ENCODE measurements around the gene SS18. TPM values are rescaled to one million over a fixed set of nuclear protein-coding genes. Genes with fewer than 3 reads are reported as not detected.
"Not testable (repeated sequence)": the region's sequence is repeated elsewhere in the genome, so short reads cannot be mapped to it uniquely, and the experiment has no call there.

SS18 gene
- total RNA-seq, 1 experiment from 2014 or later, result 99.1 TPM

GRCh38 chr18:26127786-26128185 is 37.4 kb upstream of the SS18 start:
- no peak overlapping the region for H3K27ac ChIP-seq (ENCODE audit: low read length)
- CTCF ChIA-PET, result no interaction called here
- intact Hi-C loops (cut with micrococcal nuclease; ENCODE audit: unreplicated experiment), result loop anchor here (1.0 kb wide), 1 partner anchor 33 kb away; no protein-coding TSS in a partner anchor

GRCh38 chr18:26121994-26122393 is 31.6 kb upstream of the SS18 start:
- CTCF ChIA-PET; H3K36me3 ChIP-seq (ENCODE audit: control insufficient read depth, insufficient read depth, low read length); H3K27ac ChIP-seq (ENCODE audit: low read length); H3K27me3 ChIP-seq (ENCODE audit: control insufficient read depth, insufficient read depth, low read length); H3K9me3 ChIP-seq (ENCODE audit: control insufficient read depth, insufficient read depth, low read depth, low read length); BruUV-seq (replicated peaks); POLR2A ChIA-PET; intact Hi-C loops (cut with micrococcal nuclease; ENCODE audit: unreplicated experiment); H3K4me3 ChIP-seq (ENCODE audit: low read depth in 2 of 2, low read length in 2 of 2); H3K4me1 ChIP-seq (ENCODE audit: control insufficient read depth, insufficient read depth, low read length); DNase-seq (ENCODE audit: low read depth, low spot score); in situ Hi-C loops (cut with HindIII; ENCODE audit: low pct_unique_long_range_greater_than_20kb, low sequenced_read_pairs); ATAC-seq: not testable (repeated sequence)

More at GRCh38 chr18:26127786-26128185, 37.4 kb upstream of the SS18 start:
- no peak for DNase-seq (ENCODE audit: low read depth, low spot score)
- BruUV-seq (replicated peaks), result no TSS peak
- in situ Hi-C loops (cut with HindIII; ENCODE audit: low pct_unique_long_range_greater_than_20kb, low sequenced_read_pairs), result no loop called here
- peaks cover 2% of the 10 kb centered on the region; the same call in 1 of the 2 replicates for H3K27me3 ChIP-seq (ENCODE audit: control insufficient read depth, insufficient read depth, low read length)
- POLR2A ChIA-PET, result no interaction called here
- H3K9me3 ChIP-seq (ENCODE audit: control insufficient read depth, insufficient read depth, low read depth, low read length), result no peaks in the 10 kb centered on the region
- no peaks in the 10 kb centered on the region for H3K36me3 ChIP-seq (ENCODE audit: control insufficient read depth, insufficient read depth, low read length)
- TF ChIP-seq POLR2AphosphoS5 (IDR thresholded peaks at IDR 0.05; ENCODE audit: low read depth, low read length), result no peak
- no peak for TF ChIP-seq SIN3A (IDR thresholded peaks at IDR 0.05; ENCODE audit: borderline replicate concordance, insufficient read depth, low read depth, low read length)
- TF ChIP-seq REST (IDR thresholded peaks at IDR 0.05; ENCODE audit: insufficient read depth in 1 of 2, low read depth in 2 of 2, low read length in 1 of 2), result no peak
- no peak for TF ChIP-seq TCF7L2 (IDR thresholded peaks at IDR 0.05; ENCODE audit: low read depth, low read length)
- TF ChIP-seq, protein P1, sequence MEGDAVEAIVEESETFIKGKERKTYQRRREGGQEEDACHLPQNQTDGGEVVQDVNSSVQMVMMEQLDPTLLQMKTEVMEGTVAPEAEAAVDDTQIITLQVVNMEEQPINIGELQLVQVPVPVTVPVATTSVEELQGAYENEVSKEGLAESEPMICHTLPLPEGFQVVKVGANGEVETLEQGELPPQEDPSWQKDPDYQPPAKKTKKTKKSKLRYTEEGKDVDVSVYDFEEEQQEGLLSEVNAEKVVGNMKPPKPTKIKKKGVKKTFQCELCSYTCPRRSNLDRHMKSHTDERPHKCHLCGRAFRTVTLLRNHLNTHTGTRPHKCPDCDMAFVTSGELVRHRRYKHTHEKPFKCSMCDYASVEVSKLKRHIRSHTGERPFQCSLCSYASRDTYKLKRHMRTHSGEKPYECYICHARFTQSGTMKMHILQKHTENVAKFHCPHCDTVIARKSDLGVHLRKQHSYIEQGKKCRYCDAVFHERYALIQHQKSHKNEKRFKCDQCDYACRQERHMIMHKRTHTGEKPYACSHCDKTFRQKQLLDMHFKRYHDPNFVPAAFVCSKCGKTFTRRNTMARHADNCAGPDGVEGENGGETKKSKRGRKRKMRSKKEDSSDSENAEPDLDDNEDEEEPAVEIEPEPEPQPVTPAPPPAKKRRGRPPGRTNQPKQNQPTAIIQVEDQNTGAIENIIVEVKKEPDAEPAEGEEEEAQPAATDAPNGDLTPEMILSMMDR (IDR thresholded peaks at IDR 0.05), result no peak
- no peak for ATAC-seq
- no peak overlapping the region for H3K4me3 ChIP-seq (ENCODE audit: low read depth in 2 of 2, low read length in 2 of 2)
- H3K4me1 ChIP-seq (ENCODE audit: control insufficient read depth, insufficient read depth, low read length), result no peaks in the 10 kb centered on the region

GRCh38 chr18:26121476-26121875 is 31.1 kb upstream of the SS18 start:
- intact Hi-C loops (cut with micrococcal nuclease; ENCODE audit: unreplicated experiment) (no loop called here), in situ Hi-C loops (cut with HindIII; ENCODE audit: low pct_unique_long_range_greater_than_20kb, low sequenced_read_pairs) (no loop called here)
- POLR2A ChIA-PET, result no interaction called here
- Histone ChIP-seq H3K36me3 (ENCODE audit: control insufficient read depth, insufficient read depth, low read length) (no peaks in the 10 kb centered on the region), H3K27ac (ENCODE audit: low read length) (no peak overlapping the region), H3K27me3 (ENCODE audit: control insufficient read depth, insufficient read depth, low read length) (peaks cover 2% of the 10 kb centered on the region; the same call in 1 of the 2 replicates), H3K4me1 (ENCODE audit: control insufficient read depth, insufficient read depth, low read length) (no peaks in the 10 kb centered on the region), H3K4me3 (ENCODE audit: low read depth in 2 of 2, low read length in 2 of 2) (no peak overlapping the region), H3K9me3 (ENCODE audit: control insufficient read depth, insufficient read depth, low read depth, low read length) (no peaks in the 10 kb centered on the region)
- no TSS peak for BruUV-seq (replicated peaks)
- TF ChIP-seq SIN3A (IDR thresholded peaks at IDR 0.05; ENCODE audit: borderline replicate concordance, insufficient read depth, low read depth, low read length) (no peak), TCF7L2 (IDR thresholded peaks at IDR 0.05; ENCODE audit: low read depth, low read length) (no peak), REST (IDR thresholded peaks at IDR 0.05; ENCODE audit: insufficient read depth in 1 of 2, low read depth in 2 of 2, low read length in 1 of 2) (no peak), POLR2AphosphoS5 (IDR thresholded peaks at IDR 0.05; ENCODE audit: low read depth, low read length) (no peak)
- TF ChIP-seq, protein P1 (IDR thresholded peaks at IDR 0.05), result no peak
- DNase-seq (ENCODE audit: low read depth, low spot score) (no peak), ATAC-seq (no peak)
- CTCF ChIA-PET, result no interaction called here

All from Panc1 (cell line).